IPS-18c (cell line): ENCODE results near the gene ESPL1.

Source experiments
- H3K4me3 ChIP-seq: 2 replicates; pipeline ENCODE4 v1.7.0; 2013; ENCODE audit warnings: low read depth, mild to moderate bottlenecking, low read length, moderate library complexity; ENCODE audit not compliant: insufficient read depth
- H3K9me3 ChIP-seq: one replicate; pipeline ENCODE4 v1.6.1; 2013; ENCODE audit warnings: mild to moderate bottlenecking, low read length, moderate library complexity; ENCODE audit not compliant: control insufficient read depth, insufficient read depth

Gene ESPL1

GRCh38 chr12:53267999-53268629 is at the start of gene ESPL1:
Gene ESPL1, plus strand, starts transcription at chr12:53268299. Its CDS starts 468 bp downstream, at chr12:53268767.
- peak within 1 kb of the TSS; percentile 92 for H3K4me3 ChIP-seq
- H3K9me3 ChIP-seq, result no peaks in the 10 kb centered on the region

GRCh38 chr12:53218551-53219291 is 49.4 kb upstream of the ESPL1 start:
- H3K9me3 ChIP-seq, result no peaks in the 10 kb centered on the region
- peak overlapping the region; percentile 86 for H3K4me3 ChIP-seq

DNA sequence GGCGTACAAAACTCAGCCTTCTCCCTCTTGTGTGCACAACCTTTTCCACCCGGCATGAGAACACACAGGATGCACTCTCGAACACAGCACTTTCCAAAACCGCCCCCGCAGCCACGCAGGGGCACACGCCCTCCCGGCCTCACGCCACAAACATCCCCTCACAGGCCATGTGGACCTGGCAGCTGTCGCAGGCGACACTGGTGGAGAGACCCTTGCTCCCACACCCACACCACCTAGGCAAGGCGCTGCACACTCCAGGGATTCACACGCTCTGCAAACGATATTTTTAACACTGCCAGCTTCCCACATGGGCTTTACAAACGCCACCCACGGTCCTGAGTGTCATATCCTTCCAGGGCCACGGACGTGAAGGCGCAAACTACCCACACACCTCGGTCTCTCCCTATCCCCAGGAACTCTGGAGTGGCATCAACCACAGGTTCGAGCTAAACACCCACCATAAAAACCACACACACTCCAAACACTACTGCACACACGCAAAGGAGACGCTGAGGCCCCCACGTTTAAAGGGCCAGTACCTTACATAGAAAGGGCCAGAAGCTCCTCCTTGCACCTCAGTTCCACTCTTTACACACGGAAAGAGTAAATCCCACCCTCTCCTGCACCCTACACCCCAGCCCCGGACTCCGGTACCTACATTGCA is 48.7 kb upstream of the ESPL1 start:
- Histone ChIP-seq H3K9me3 (no peaks in the 10 kb centered on the region), H3K4me3 (peak overlapping the region; percentile 86)

DNA sequence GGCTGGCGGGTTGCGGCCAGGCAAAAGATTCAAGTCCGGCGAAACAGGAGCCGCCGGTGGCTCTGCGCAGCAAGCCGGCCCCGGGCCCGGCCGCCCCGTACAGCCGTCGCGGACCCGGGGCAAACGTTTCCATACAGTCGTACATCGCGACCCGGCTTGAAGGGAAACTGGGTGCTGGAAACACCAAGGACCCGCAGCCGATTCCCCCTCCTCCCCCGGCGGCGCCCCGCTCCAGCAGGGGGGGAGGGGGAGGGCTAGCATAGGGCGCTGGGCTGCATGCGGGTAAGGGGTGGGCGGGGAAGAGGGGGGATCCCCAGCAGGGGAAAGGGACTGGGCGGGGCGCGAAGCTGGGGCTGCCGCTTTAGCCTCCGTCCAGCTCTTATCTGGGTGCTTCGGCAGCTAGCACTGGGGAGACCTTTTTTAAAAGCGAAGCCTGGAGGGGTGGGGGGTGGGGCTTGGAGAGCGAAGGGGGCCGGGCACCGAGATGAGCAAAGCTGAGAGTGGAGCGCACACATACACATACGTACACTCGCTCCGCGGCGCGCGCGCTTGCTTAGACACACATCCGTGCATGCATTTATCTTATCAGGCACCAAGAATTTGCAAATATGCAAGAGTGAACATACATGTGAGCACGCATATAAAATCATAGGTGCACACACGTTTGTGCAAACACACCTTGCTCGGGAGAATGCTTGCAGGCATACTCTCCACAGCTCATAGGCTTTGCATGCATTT is 48.0 kb upstream of the ESPL1 start:
- Histone ChIP-seq H3K4me3 (peak overlapping the region; percentile 86), H3K9me3 (no peaks in the 10 kb centered on the region)

GRCh38 chr12:53220694-53221202 is 47.4 kb upstream of the ESPL1 start:
- Histone ChIP-seq H3K4me3 (peak overlapping the region; percentile 86), H3K9me3 (no peaks in the 10 kb centered on the region)

DNA sequence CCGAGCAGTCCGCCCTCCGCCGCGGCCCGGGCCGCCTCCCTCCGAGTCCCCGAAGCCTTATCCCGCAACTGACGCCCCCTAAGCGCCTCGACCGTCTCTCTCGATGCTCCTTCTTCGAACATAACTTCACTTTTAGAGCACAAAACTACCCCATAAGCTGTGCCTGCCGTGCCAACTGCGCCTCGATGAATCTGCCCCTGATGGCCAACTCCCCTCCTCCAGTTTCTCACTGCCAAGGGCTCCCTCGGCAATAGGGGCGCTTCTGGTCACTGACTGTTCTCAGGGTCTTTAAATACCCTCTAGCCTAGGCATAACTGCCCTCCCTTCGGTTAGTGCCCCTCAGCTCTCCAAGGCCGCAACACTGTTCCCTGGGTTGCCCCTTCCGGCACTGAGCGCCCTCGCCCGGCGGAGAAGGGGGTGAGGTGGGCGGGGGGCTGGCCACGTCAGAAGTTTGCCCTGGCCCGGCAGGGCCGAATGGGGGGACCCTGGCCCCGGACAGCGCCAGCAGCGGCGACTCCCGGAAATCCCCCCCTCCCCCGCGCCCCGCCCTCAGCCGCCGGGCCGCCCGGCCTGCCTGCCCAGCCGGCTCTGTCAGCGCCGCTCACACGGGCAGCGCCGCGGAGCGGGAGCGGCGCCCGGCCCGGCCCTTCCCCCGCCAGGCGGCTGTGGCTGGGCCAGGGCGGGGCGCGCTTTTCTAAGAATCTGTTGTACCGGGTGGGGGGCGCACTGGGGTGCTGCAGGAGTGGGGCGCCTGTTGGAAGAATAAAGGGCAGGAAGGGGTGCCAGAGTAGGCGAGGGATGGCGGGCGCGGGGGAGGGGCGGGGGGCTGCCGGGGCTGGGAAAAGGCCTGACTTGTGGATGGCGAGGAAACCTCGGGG is 46.7 kb upstream of the ESPL1 start:
- Histone ChIP-seq H3K9me3 (no peaks in the 10 kb centered on the region), H3K4me3 (peak overlapping the region; percentile 76)

DNA sequence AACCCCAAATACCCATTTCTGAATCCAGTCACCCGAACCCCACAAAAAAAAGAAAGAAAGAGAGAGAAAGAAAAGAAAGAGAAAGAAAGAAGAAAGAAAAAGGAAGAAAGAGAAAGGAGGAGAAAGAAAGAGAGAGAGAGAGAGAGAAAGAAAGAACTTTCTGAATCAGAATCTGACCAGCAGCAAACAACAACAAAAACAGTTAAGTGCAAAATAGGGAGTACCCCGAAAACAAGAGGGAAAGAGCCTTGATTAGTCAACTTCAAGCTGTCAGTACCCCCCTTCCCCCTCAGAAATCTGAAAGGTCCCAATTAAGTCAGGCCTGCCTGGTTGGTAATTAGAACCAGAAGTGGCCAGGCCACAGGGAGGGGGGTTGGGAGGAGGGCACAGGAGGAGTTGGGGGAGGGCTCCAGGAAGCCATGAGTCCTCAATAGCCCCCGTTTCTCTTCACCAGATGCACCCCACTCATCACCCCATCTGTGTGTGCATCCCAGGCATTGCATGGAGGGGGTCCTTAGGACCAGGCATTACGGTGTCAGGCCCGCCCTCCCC is 45.9 kb upstream of the ESPL1 start:
- peak overlapping the region; percentile 9; the same call in 1 of the 2 replicates for H3K4me3 ChIP-seq
- no peaks in the 10 kb centered on the region for H3K9me3 ChIP-seq

- no peak overlapping the region for H3K4me3 ChIP-seq
- H3K9me3 ChIP-seq, result no peaks in the 10 kb centered on the region
Measured at GRCh38 chr12:53222806-53223261, 45.3 kb upstream of the ESPL1 start.

DNA sequence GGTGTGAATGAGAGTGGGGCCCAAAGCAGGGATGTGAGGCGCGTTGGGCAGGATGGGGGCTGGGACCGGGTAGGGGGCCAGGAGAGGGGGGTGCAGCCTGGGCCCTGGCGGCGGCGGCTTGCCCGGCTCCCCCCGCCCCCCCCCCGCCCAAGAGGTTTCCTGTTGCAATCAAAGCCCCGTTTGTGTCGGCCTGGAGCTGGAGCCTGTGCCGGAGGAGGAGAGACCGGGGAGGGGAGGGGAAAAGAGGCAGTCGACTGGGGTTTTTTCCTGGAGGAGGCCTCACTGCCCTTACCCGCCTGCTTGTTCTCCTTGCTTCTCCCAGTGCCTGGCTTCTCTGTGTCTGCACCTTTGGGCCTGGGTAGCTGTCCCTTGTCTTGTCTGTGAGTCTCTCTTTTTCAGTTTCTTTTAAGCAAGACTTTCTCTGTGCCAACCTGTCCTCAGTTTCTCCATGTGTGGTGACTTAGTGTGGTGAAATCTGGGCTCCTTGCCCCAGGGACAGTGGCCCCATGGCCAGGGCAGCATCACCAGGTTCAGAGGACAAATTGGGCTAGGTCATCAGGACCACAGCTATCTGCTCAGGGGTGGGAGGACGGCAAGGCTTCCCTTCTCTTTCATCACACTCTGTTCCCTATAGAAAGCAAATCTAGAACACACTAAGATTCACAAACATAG is 44.6 kb upstream of the ESPL1 start:
- Histone ChIP-seq H3K9me3 (no peaks in the 10 kb centered on the region), H3K4me3 (no peak overlapping the region)

- Histone ChIP-seq H3K9me3 (no peaks in the 10 kb centered on the region), H3K4me3 (no peak overlapping the region)
Measured at GRCh38 chr12:53224061-53224896, 43.8 kb upstream of the ESPL1 start.

GRCh38 chr12:53224897-53225634 is 43.0 kb upstream of the ESPL1 start:
- Histone ChIP-seq H3K4me3 (no peak overlapping the region; the same call in 1 of the 2 replicates), H3K9me3 (no peaks in the 10 kb centered on the region)

DNA sequence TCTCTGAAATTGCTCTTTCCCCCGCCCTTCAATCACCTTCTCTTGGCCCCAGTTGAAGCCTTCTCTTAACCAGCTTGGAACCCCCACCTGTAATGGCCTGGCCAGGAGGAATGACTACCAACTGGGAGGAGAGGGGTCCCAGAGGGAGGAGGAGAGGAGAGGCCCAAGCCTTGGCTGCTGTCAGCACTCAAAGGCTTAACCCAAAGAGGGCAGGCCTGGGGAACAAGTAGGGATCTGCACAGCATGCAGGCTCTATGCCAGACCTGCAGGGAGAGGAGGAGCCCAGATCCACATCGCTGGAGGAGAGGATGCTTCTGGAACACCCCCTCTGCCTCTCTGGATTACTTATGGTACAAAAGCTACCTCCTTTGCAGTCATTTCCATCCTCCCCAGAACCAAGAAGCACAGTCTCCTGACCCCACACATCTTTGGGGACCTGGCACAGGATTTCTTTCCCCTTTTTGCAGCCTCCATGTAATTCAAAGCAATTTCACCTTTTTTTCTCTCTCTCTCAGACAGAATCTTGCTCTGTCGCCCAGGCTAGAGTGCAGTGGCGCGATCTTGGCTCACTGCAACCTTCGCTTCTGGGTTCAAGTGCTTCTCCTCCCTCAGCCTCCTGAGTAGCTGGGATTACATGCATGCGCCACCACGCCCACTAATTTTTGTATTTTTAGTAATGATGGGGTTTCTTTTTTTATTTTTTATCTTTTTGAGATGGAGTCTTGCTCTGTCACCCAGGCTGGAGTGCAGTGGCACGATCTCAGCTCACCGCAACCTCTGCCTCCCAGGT is 42.3 kb upstream of the ESPL1 start:
- Histone ChIP-seq H3K9me3 (no peaks in the 10 kb centered on the region), H3K4me3 (no peak overlapping the region)

DNA sequence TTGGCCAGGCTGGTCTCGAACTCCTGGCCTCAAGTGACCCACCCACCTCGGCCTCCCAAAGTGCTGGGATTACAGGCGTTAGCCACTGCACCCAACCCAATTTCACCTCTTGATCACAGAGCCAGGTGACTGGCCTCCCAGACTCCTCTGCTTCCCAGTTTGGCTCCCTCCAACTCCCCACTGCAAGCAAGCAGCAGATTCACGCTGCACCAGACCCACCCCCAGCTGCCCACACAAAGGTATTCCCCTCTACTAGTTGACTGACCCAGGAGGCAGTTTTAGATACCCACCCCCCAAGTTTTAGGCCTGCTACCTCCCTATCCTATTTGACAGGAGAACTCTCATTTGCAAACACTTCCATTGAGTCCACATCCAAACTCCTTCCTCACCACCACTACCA is 41.3 kb upstream of the ESPL1 start:
- Histone ChIP-seq H3K9me3 (no peaks in the 10 kb centered on the region), H3K4me3 (no peak overlapping the region)

DNA sequence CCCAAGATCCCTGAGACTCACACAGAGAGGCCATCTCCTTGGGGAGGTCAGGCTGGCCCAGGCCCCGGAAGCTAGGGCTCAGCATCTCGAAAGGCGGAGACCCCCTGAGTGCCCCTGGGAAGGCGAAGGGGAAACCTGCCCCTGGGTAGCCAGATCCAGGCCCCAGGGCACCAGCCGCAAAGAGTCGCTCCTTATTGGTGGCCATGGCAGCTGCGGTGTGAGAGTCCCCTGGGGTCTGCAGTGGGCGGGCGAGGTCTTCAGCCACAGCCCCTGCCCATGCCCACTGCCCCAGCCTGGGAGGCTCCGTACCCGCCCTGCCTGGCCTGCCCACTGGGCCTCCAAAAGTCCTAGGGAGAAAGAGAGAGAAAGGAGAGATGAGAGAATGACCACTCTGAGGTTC is 40.8 kb upstream of the ESPL1 start:
- Histone ChIP-seq H3K4me3 (no peak overlapping the region), H3K9me3 (no peaks in the 10 kb centered on the region)
